CD4-positive, alpha-beta T cell treated with Interleukin-12 subunit alpha and Interleukin-12 subunit beta, for 1 hour (primary cell): Measurements from ENCODE around the gene APELA.
"Not testable (repeated sequence)": the region's sequence is repeated elsewhere in the genome, so short reads cannot be mapped to it uniquely, and the experiment has no call there.

Experiments used
- DNase-seq: peaks from one replicate; pipeline ENCODE4 v3.0.0-alpha.2; 2020

APELA gene

GRCh38 chr4:164927101-164927500 lies 50.1 kb downstream of the APELA start:
- DNase-seq = not testable (repeated sequence)

DNA sequence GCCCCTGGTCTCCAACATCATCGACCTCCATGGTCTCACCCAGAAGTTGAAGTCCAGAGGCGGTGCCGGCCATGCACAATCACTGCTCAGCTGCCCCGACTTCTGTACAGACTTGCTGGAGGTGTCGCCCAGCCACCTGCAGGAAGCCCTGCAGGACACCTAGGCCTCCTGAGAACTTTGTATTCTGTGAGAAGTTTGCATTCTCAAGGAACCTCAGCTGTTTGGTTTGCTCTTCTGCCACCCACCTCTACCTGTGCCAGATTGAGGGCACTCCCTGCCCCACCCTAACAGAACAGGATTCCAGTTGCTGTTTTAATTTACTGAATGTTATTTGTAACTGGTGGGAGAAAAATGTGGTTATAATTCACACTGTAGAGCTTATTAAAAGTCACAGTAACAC lies 53.7 kb downstream of the APELA start:
- no peak for DNase-seq

DNA sequence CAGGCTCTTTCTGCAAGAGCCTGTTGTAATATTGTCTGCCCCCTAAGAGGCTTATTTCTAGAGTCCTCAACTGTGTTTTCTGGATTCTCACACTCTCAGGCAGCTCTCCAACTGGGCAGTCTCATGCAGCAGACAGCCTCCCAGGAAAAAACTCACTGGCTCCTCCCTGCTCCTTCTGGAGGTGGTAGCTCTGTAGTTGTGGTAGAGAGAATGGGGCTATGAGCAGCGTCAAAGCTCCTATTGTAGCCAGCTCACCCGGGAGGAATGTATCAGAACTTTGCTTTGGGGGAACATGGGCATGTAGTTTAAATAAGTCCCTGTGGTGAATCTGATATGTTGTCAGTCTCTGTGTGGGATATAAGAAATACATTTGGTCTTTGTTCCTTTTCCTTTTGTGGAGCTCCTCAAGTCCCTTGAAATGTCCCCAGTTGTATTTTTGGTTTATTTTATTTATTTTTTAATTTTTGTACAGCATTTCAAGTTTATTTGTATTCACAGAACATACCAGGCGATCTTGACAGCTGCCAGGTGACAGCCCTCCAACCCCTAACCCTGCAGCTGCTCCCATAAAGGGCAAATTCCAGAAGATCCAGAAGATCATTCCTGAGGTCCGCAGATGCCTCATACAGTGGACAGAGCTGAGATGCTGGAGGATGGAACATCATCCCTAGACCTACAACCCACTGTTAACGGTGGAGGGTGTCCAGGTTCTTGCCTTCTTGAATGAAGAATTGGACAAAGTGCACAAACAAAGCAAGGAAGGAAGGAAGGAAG lies 54.8 kb downstream of the APELA start:
- no peak for DNase-seq

- DNase-seq = no peak
Measured at GRCh38 chr4:164933244-164933643, 56.3 kb downstream of the APELA start.

- no peak for DNase-seq
Measured at GRCh38 chr4:164935363-164935762, 58.4 kb downstream of the APELA start.

DNA sequence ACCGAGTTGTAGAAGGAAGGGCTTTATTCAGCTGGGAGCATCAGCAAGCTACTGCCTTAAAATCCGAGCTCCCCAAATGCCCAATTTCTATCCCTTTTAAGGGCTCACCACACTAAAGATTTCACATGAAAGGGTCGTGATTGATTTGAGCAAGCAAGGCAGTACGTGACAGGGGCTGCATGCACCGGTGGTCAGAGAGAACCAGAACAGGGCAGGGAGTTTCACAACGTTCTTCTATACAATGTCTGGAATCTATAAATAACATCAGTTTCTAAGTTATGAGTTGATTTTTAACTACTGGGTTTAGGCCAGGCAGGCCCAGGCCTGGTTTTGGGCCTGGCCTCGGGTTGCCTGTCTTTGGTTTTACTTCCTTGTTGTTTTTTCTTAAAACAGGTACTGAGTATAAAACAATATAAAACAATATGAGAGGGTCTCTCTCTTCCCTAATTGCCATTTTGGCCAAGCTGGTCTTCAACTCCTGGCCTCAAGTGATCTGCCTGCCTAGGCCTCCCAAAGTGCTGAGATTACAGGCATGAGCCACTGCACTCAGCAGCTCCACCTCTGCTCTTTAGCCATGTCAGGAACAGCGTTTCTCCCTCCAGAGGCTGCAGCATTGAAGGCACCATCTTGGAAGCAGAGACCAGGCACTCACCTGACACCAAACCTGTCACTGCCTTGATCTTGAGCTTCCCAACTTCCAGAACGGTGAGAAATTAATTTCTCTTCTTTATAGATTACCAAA lies 59.1 kb downstream of the APELA start:
- not testable (repeated sequence) for DNase-seq

- DNase-seq = no peak
Measured at GRCh38 chr4:164937576-164938270, 60.7 kb downstream of the APELA start.

DNA sequence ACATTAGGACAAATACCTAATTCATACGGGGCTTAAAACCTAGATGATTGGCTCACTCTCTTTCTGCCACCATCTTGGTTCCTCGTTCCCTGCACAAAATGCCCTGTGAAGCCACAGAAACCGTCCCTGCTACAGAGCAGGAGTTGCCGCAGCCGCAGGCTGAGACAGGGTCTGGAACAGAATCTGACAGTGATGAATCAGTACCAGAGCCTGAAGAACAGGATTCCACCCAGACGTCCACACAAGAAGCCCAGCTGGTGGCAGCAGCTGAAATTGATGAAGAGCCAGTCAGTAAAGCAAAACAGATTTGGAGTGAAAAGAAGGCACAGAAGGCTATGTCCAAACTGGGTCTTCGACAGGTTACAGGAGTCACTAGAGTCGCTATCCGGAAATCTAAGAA lies 66.2 kb downstream of the APELA start:
- no peak for DNase-seq

DNA sequence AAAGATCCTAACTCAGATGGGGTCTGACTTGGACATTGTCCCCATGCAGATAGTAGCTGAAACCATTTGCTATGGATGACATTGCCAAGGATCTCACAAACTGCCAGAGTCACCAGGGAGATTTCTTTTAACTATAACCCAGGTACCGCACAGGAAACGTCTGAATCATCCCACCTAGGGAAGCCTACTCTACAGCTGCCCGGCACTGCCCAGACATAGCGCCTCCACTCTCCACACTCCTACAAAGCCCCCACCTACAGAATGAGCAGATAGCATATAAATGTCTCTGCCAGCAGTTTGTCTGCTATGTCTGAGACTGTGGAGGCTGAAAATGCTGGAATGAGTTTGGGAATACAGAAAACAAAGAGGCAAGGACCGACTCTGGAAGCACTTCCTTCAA lies 68.2 kb downstream of the APELA start:
- DNase-seq = no peak

GRCh38 chr4:164946810-164947209 lies 69.8 kb downstream of the APELA start:
- DNase-seq = no peak
